Measurements from ENCODE around the gene WIPF1. TPM values are rescaled to one million over a fixed set of nuclear protein-coding genes. Genes with fewer than 3 reads are reported as not detected.

WIPF1 gene
- total and polyA plus RNA-seq, 2 donors (not counting 3 experiments of a cell fraction or from before 2014, with no cell fraction given), result 15.3 to 42.0 TPM

- ChIA-PET CTCF (no interaction called here), POLR2A (no interaction called here)
- H3K9me1 ChIP-seq (replicated peaks; ENCODE audit: control insufficient read depth, extremely low read depth, insufficient read depth, low read length), result no peaks in the 10 kb centered on the region
- H3K36me3 ChIP-seq (ENCODE audit: control insufficient read depth in 2 of 2, extremely low read depth in 1 of 2, insufficient read depth in 2 of 2, low read length in 2 of 2), result no peaks in the 10 kb centered on the region
- H3K9me3 ChIP-seq (replicated peaks; ENCODE audit: control insufficient read depth, insufficient read depth, low read length), result no peaks in the 10 kb centered on the region
- no peaks in the 10 kb centered on the region for H3K27me3 ChIP-seq (ENCODE audit: control insufficient read depth in 2 of 2, insufficient read depth in 2 of 2, low read length in 2 of 2)
- no peaks in the 10 kb centered on the region for H4K20me1 ChIP-seq (replicated peaks; ENCODE audit: control insufficient read depth, extremely low read depth, insufficient read depth, low read length)
- dilution Hi-C loops (cut with MboI; ENCODE audit: extremely low pct_ligation_motif_present, low sequenced_read_pairs), result no loop called here
- intact Hi-C loops (cut with micrococcal nuclease), result no loop called here
- DNase-seq (ENCODE audit: low read depth, low spot score), result no peak
- H3K9ac ChIP-seq (replicated peaks; ENCODE audit: extremely low read depth, insufficient read depth, low read length), result no peak overlapping the region
- no peak overlapping the region for H2AFZ ChIP-seq (ENCODE audit: low read depth, low read length)
- H3K4me1 ChIP-seq (ENCODE audit: control insufficient read depth, extremely low read depth, insufficient read depth, low read length), result no peaks in the 10 kb centered on the region
- no peak overlapping the region for H3K27ac ChIP-seq (ENCODE audit: insufficient read depth, low read depth, low read length)
- no peak for FAIRE-seq
- no peak for TF ChIP-seq POLR2AphosphoS5 (IDR thresholded peaks at IDR 0.05; ENCODE audit: insufficient read depth, low read depth, low read length)
- no peak overlapping the region for H3K4me2 ChIP-seq (ENCODE audit: insufficient read depth, low read length)
- H3K4me3 ChIP-seq (replicated peaks in 1 of 3; ENCODE audit: insufficient read depth in 1 of 3, low read depth in 1 of 3, low read length in 3 of 3), result no peak overlapping the region
- H3K79me2 ChIP-seq (ENCODE audit: control insufficient read depth, insufficient read depth, low read length), result no peaks in the 10 kb centered on the region
- no TSS peak for BruUV-seq (replicated peaks)
Measured at GRCh38 chr2:174553811-174554493, 43.7 kb downstream of the WIPF1 start.

- Histone ChIP-seq H4K20me1 (replicated peaks; ENCODE audit: control insufficient read depth, extremely low read depth, insufficient read depth, low read length) (no peaks in the 10 kb centered on the region), H3K9me3 (replicated peaks; ENCODE audit: control insufficient read depth, insufficient read depth, low read length) (no peaks in the 10 kb centered on the region), H3K27ac (ENCODE audit: insufficient read depth, low read depth, low read length) (no peak overlapping the region), H3K9ac (replicated peaks; ENCODE audit: extremely low read depth, insufficient read depth, low read length) (no peak overlapping the region), H3K9me1 (replicated peaks; ENCODE audit: control insufficient read depth, extremely low read depth, insufficient read depth, low read length) (no peaks in the 10 kb centered on the region), H2AFZ (ENCODE audit: low read depth, low read length) (no peak overlapping the region), H3K27me3 (ENCODE audit: control insufficient read depth in 2 of 2, insufficient read depth in 2 of 2, low read length in 2 of 2) (no peaks in the 10 kb centered on the region), H3K4me1 (ENCODE audit: control insufficient read depth, extremely low read depth, insufficient read depth, low read length) (no peaks in the 10 kb centered on the region), H3K4me2 (ENCODE audit: insufficient read depth, low read length) (no peak overlapping the region), H3K4me3 (replicated peaks in 1 of 3; ENCODE audit: insufficient read depth in 1 of 3, low read depth in 1 of 3, low read length in 3 of 3) (no peak overlapping the region), H3K79me2 (ENCODE audit: control insufficient read depth, insufficient read depth, low read length) (no peaks in the 10 kb centered on the region), H3K36me3 (ENCODE audit: control insufficient read depth in 2 of 2, extremely low read depth in 1 of 2, insufficient read depth in 2 of 2, low read length in 2 of 2) (no peaks in the 10 kb centered on the region)
- ChIA-PET CTCF (no interaction called here), POLR2A (no interaction called here)
- intact Hi-C loops (cut with micrococcal nuclease), result no loop called here
- TF ChIP-seq POLR2AphosphoS5 (IDR thresholded peaks at IDR 0.05; ENCODE audit: insufficient read depth, low read depth, low read length) (no peak), FOS (IDR thresholded peaks at IDR 0.05; ENCODE audit: borderline replicate concordance, insufficient read depth, low read length) (no peak), MYC (IDR thresholded peaks at IDR 0.05; ENCODE audit: low read depth, low read length) (no peak), GATA2 (IDR thresholded peaks at IDR 0.05; ENCODE audit: insufficient read depth, insufficient read length, low read depth, low read length) (no peak), JUN (IDR thresholded peaks at IDR 0.05; ENCODE audit: borderline replicate concordance, insufficient read depth, insufficient read length, low read depth) (no peak), MAX (IDR thresholded peaks at IDR 0.05; ENCODE audit: insufficient read depth, insufficient read length) (no peak), EZH2 (IDR thresholded peaks at IDR 0.05; ENCODE audit: borderline replicate concordance, low read depth, low read length, severe bottlenecking) (no peak), POLR2A (IDR thresholded peaks at IDR 0.05; ENCODE audit: low read depth, low read length) (no peak), CTCF (IDR thresholded peaks at IDR 0.05; ENCODE audit: extremely low read depth in 1 of 2, insufficient read depth in 1 of 2, low read depth in 1 of 2, low read length in 2 of 2) (no peak)
- FAIRE-seq (no peak), DNase-seq (ENCODE audit: low read depth, low spot score) (no peak)
- BruUV-seq (replicated peaks), result no TSS peak
- dilution Hi-C loops (cut with MboI; ENCODE audit: extremely low pct_ligation_motif_present, low sequenced_read_pairs), result no loop called here
Measured at GRCh38 chr2:174552880-174553279, 44.7 kb downstream of the WIPF1 start.

Measured in endothelial cell of umbilical vein (primary cell).